Measurements from ENCODE around the gene TBC1D1.

Gene TBC1D1

DNA sequence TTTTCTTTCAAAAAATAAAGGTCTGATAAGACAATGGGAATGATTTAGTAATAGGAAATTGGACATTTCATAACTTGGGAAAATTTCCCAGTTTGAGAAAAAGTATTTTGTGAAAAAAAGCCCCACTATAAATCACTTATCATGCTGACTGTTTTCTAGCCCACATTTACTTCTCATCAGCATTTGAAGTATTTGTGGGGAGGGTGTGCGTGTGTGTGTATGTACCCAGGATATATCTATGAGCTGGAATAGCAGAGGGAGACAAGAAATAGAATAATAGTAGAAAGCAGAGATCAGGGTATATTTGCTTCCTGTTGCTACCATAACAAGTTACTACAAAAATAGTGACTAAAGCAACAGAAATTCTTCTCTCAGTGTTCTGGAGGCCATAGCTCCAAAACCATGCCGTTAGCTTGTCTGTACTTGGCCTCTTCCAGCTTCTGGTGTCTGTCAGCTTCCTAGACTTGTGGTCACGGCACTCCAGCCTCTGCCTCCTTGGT lies 209.1 kb downstream of the TBC1D1 start:
- no peaks in the 10 kb centered on the region for H3K9me3 ChIP-seq (replicated peaks in 1 of 11)
- H3K4me1 ChIP-seq, result no peaks in the 10 kb centered on the region
- peaks cover 81 to 97% (median 92%) of the 10 kb centered on the region in 11 experiments for H3K36me3 ChIP-seq
- no peaks in the 10 kb centered on the region for H3K27me3 ChIP-seq
- no peak overlapping the region for H3K4me2 ChIP-seq
- H3K27ac ChIP-seq, result no peak overlapping the region
- H4K20me1 ChIP-seq, result peaks cover 0 to 3% (median 0%) of the 10 kb centered on the region in 11 experiments; a peak in 1 of 22 replicates
- H3K9ac ChIP-seq, result no peak overlapping the region
- TF ChIP-seq Cebpa-rat (IDR thresholded peaks at IDR 0.05), result no peak
- no peak overlapping the region for H3K4me3 ChIP-seq

DNA sequence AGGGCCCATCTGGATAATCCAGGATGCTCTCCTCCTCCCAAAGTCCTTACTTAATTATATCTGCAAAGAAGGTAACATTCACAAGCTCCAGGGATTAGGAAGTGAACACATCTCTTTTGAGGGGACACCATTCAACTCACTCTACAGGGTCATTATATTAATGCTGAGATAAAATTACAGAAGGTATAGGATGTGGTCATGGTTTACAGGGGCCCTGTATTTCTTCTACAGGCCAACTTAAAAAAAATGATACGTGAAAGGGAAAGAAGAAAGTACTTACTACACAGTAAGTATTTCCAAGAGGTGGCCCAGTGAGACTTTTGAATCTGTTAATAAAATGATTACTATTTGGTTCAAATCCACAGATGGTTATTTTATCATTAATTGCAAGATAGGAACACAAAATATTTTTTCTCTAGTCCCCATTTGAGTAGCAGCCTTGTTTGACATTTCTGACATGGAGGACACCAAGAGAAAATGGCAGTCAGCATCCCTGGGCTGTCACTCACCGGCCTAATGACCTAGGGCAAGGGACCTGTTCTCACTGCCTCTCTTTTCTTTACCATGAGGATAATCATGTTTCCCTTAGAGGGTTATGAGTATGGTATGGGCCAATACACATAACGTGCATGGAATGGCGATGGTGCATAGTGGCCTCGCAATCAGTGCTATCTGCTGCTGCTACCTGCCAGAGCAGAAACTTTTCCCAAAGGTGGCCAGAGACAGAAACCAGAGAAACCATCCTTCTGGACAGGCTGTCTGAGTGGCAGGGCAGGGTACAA lies 209.8 kb downstream of the TBC1D1 start:
- H4K20me1 ChIP-seq, result peaks cover 0 to 3% (median 0%) of the 10 kb centered on the region in 11 experiments; a peak in 1 of 22 replicates
- H3K27ac ChIP-seq, result no peak overlapping the region
- TF ChIP-seq Cebpa-rat (IDR thresholded peaks at IDR 0.05), result no peak
- H3K36me3 ChIP-seq, result peaks cover 83 to 97% (median 92%) of the 10 kb centered on the region in 11 experiments
- no peaks in the 10 kb centered on the region for H3K9me3 ChIP-seq (replicated peaks in 1 of 11)
- H3K4me1 ChIP-seq, result peaks cover 0 to 4% (median 0%) of the 10 kb centered on the region in 10 experiments; a peak in 2 of 20 replicates
- H3K4me3 ChIP-seq, result no peak overlapping the region
- H3K4me2 ChIP-seq, result no peak overlapping the region
- H3K27me3 ChIP-seq, result no peaks in the 10 kb centered on the region
- no peak overlapping the region for H3K9ac ChIP-seq

DNA sequence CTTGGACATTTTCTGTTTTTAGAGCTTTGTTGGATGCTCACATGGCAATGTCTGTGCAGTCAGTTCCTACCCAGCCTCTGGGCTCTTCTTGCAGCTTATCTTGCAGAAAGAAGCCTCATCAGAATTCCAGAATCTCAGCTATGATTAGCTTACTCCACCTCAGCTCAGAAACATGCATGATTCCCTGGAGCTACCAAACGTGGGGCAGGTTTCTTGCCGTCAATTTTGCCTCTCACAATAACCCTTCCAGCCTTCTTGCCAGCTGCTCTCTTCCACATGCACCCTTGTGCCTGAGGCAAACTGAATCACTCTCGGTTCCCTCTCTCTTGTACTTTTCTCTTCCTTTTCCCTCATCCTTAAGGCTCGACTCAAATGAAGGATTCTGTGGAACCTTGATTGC lies 210.7 kb downstream of the TBC1D1 start:
- Histone ChIP-seq H3K27ac (no peak overlapping the region), H3K27me3 (no peaks in the 10 kb centered on the region), H3K4me2 (no peak overlapping the region), H3K4me3 (no peak overlapping the region), H3K9ac (no peak overlapping the region), H4K20me1 (peaks cover 0 to 3% (median 0%) of the 10 kb centered on the region in 11 experiments; a peak in 2 of 22 replicates), H3K36me3 (peaks cover 83 to 97% (median 92%) of the 10 kb centered on the region in 11 experiments), H3K4me1 (peaks cover 0 to 13% (median 0%) of the 10 kb centered on the region in 10 experiments; a peak in 5 of 20 replicates), H3K9me3 (replicated peaks in 1 of 11) (no peaks in the 10 kb centered on the region)
- no peak for TF ChIP-seq Cebpa-rat (IDR thresholded peaks at IDR 0.05)

DNA sequence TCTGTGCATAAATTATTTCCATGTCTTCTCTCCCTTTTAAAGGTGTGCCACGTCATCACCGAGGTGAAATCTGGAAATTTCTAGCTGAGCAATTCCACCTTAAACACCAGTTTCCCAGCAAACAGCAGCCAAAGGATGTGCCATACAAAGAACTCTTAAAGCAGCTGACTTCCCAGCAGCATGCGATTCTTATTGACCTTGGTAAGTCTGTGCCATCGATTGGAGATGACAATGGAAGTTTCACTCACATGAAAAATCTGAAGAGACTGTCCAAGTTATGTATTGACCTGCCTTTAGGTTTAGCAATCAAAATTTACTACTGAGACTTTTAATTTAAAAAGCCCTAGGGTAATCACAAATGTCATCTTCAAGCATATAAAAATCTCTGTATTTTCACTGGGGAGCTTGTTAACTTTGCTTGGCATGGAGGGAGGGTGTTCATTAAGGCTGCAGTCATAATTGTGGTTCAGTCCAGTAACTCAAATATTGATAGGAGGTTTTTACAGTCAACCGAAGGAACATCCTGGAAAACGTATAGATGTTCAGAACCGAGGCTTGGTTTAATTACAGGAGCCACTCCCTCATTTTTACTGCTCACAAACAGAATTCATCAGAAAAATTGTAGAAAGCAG lies 212.2 kb downstream of the TBC1D1 start:
- no peak overlapping the region for H3K4me3 ChIP-seq
- H4K20me1 ChIP-seq, result peaks cover 0 to 3% (median 0%) of the 10 kb centered on the region in 11 experiments; a peak in 2 of 22 replicates
- H3K9me3 ChIP-seq (replicated peaks in 1 of 11), result no peaks in the 10 kb centered on the region
- no peaks in the 10 kb centered on the region for H3K27me3 ChIP-seq
- H3K36me3 ChIP-seq, result peaks cover 86 to 97% (median 94%) of the 10 kb centered on the region in 11 experiments
- no peak for TF ChIP-seq Cebpa-rat (IDR thresholded peaks at IDR 0.05)
- no peak overlapping the region for H3K27ac ChIP-seq
- no peak overlapping the region for H3K9ac ChIP-seq
- H3K4me1 ChIP-seq, result peaks cover 0 to 14% (median 0%) of the 10 kb centered on the region in 10 experiments; a peak in 5 of 20 replicates
- no peak overlapping the region for H3K4me2 ChIP-seq

DNA sequence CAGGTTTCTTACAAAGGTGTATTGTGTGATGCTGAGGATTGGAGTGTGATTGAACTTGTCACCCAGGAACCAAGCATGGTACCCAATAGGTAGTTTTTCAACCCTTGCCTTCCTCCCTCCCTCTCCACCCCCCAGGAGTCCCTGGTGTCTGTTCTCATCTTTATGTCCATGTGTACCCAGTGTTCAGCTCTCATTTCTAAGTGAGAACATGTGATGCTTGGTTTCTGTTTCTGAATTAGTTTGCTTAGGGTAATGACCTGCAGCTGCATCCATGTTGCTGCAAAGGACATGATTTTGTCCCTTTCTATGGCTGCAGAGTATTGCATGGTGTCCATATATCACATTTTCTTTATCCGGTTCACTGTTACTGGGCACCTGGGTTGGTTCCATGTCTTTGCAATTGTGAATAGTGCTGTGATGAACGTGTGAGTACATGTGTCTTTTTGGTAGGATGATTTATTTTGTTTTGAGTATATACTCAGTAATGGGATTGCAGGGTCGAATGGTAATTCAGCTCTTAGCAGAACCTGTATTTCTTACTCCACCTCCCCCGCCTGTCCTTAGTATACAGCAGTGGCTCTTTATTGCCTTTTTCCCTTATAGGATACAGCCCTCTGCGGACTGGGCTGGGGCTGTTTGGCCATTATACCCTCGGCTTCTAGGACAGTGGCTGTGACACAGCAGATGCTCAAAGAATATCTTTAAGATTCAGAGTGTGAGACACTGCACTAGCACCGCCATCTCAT lies 214.8 kb downstream of the TBC1D1 start:
- Histone ChIP-seq H3K36me3 (peaks cover 83 to 97% (median 94%) of the 10 kb centered on the region in 11 experiments), H3K4me3 (no peak overlapping the region), H3K27ac (no peak overlapping the region; a peak in 1 of 22 replicates), H3K4me1 (peaks cover 0 to 14% (median 0%) of the 10 kb centered on the region in 10 experiments; a peak in 5 of 20 replicates), H4K20me1 (peaks cover 0 to 3% (median 0%) of the 10 kb centered on the region in 11 experiments; a peak in 2 of 22 replicates), H3K9me3 (replicated peaks in 1 of 11) (no peaks in the 10 kb centered on the region), H3K27me3 (no peaks in the 10 kb centered on the region), H3K9ac (no peak overlapping the region), H3K4me2 (peak overlapping the region in 2 of 11 experiments; percentile 36 to 40; a peak in 2 of 22 replicates)
- no peak for TF ChIP-seq Cebpa-rat (IDR thresholded peaks at IDR 0.05)

DNA sequence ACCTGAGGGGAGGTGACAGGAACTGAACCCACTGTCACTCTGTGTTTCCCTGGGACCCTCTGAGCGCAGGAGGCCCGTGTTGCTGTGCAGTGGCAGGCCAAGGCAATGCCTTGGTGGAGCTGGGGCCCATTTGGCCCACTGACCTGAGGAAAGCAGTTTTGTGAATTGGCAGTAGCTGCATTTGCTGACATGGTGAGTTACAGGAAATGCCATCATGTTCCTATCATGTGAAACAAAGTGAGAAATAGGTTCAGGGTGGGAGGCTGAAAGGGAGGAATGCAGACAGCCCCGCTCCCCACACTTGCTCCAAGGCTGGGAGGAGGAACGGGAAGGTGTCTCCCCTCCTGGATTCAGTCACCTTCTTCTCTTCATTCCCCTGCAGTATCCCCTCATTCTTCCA lies 215.4 kb downstream of the TBC1D1 start:
- Histone ChIP-seq H3K4me3 (no peak overlapping the region), H3K4me1 (peaks cover 0 to 14% (median 0%) of the 10 kb centered on the region in 10 experiments; a peak in 5 of 20 replicates), H3K9ac (no peak overlapping the region), H3K27ac (peak overlapping the region in 1 of 11 experiments; percentile 2; a peak in 1 of 22 replicates), H3K36me3 (peaks cover 78 to 96% (median 93%) of the 10 kb centered on the region in 11 experiments), H4K20me1 (peaks cover 0 to 3% (median 0%) of the 10 kb centered on the region in 11 experiments; a peak in 2 of 22 replicates), H3K27me3 (no peaks in the 10 kb centered on the region), H3K9me3 (replicated peaks in 1 of 11) (no peaks in the 10 kb centered on the region), H3K4me2 (peak overlapping the region in 2 of 11 experiments; percentile 36 to 40; a peak in 2 of 22 replicates)
- TF ChIP-seq Cebpa-rat (IDR thresholded peaks at IDR 0.05), result no peak

DNA sequence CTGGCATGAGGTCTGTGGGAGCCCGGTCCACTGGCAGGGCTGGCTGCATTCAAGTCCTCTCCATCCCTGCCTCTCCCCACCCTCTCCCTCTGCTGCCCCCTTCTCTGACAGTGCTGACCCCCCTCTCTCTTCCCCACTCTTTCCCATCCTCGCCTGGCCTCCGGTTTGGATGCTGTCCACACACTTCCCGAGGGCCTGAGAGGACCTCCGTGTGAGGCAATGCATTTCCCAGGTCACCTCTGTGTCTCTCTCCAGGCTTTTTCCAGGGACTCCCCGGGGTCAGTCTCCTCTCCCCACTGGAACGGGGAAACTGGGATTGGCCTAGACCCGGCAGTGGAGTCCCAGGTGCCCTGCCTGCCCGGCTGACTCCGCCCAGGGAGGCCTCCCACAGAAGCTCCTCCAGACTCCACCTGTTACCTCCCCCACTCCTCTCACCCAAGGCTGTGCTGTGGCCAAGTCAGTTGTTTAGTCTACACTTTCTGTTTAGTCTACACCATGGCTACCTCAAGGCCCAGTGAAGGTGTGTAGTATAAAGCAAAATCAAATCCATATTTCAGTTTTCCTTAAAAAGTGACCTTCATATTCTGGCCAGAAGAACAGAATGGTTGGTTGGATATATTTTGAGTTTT lies 216.1 kb downstream of the TBC1D1 start:
- peaks cover 0 to 19% (median 0%) of the 10 kb centered on the region in 10 experiments; a peak in 5 of 20 replicates for H3K4me1 ChIP-seq
- H3K4me2 ChIP-seq, result no peak overlapping the region
- H3K9me3 ChIP-seq (replicated peaks in 1 of 11), result no peaks in the 10 kb centered on the region
- H4K20me1 ChIP-seq, result peaks cover 0 to 3% (median 0%) of the 10 kb centered on the region in 11 experiments; a peak in 2 of 22 replicates
- H3K27me3 ChIP-seq, result no peaks in the 10 kb centered on the region
- no peak overlapping the region for H3K9ac ChIP-seq
- H3K4me3 ChIP-seq, result no peak overlapping the region
- H3K36me3 ChIP-seq, result peaks cover 73 to 97% (median 90%) of the 10 kb centered on the region in 11 experiments
- no peak for TF ChIP-seq Cebpa-rat (IDR thresholded peaks at IDR 0.05)
- H3K27ac ChIP-seq, result 0 out of 22 replicates have a peak overlapping the region, but pooled peaks of 1 of the 11 experiments have one; percentile 2

DNA sequence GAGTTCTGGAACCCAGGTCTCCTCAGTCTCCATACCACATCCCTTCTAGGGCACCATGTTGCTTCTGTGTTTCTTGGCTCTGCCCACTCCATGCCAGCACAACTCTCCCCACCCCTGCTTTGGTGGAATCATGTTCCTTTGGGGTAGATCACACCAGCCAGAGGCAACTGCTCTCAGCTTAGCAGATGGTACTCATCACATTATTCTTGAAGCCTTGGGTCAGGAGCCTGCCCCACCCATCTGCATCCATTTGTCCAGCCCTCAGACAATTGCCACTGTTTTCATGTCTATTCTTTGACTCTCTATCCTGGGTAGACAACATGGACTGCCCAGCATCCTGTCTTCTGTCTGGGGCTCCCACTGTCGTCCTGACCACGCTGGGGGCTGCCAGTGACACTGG lies 216.9 kb downstream of the TBC1D1 start:
- no peak overlapping the region for H3K4me2 ChIP-seq
- no peak overlapping the region for H3K9ac ChIP-seq
- TF ChIP-seq Cebpa-rat (IDR thresholded peaks at IDR 0.05), result no peak
- H3K9me3 ChIP-seq (replicated peaks in 1 of 11), result no peaks in the 10 kb centered on the region
- peaks cover 0 to 3% (median 0%) of the 10 kb centered on the region in 11 experiments; a peak in 2 of 22 replicates for H4K20me1 ChIP-seq
- peaks cover 68 to 98% (median 90%) of the 10 kb centered on the region in 11 experiments for H3K36me3 ChIP-seq
- no peaks in the 10 kb centered on the region for H3K27me3 ChIP-seq
- no peak overlapping the region for H3K4me3 ChIP-seq
- H3K27ac ChIP-seq, result no peak overlapping the region
- peaks cover 0 to 28% (median 0%) of the 10 kb centered on the region in 10 experiments; a peak in 5 of 20 replicates for H3K4me1 ChIP-seq
